T-helper 1 cell (primary cell): Measurements from ENCODE around the gene NFATC1.

Experiments used
- DNase-seq, 5 donors: peaks; one replicate each; pipeline ENCODE4 v3.0.0-alpha.2; 2012 to 2020

Gene NFATC1

GRCh38 chr18:79523736-79524180, 128.0 kb downstream of the NFATC1 start:
- peak; percentile 59 to 83 (median 74) for DNase-seq

GRCh38 chr18:79524181-79525078, 128.7 kb downstream of the NFATC1 start:
- peak in 4 of 5 donors; percentile 29 to 56 (median 46) for DNase-seq

GRCh38 chr18:79525556-79526467, 130.1 kb downstream of the NFATC1 start:
- DNase-seq: no peak

- no peak for DNase-seq
Measured at GRCh38 chr18:79526468-79527460, 131.0 kb downstream of the NFATC1 start.

DNA sequence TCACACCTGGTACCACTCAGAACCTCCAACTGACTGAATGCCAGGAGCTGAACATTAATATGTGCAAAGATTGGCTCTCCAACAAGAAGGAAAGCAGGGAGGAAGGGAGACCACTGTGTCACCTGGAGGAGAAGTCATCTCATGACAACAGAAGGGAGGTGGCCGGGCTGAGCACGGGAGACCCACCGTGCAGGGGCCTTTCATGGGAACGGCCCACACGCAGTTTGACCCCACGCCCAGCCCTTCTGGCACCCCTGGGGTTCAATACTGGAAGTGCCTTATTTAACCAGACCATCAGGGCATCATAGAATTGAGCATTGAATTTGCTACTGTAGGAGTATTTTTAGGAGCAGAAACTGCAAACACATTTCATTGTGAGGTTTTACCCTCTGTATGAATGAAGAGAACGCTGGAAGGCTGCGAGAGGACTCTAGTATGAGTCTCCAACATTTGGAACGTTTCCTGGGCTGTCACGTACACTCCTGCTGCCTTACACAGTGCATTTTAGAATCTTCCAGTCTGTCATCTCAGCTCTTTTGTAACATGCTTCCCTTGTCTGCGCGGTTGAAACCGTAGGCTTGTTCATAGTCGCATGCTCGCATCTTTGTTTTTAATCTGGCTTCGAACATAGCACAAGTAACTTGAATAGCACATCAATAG, 132.1 kb downstream of the NFATC1 start:
- no peak for DNase-seq

DNA sequence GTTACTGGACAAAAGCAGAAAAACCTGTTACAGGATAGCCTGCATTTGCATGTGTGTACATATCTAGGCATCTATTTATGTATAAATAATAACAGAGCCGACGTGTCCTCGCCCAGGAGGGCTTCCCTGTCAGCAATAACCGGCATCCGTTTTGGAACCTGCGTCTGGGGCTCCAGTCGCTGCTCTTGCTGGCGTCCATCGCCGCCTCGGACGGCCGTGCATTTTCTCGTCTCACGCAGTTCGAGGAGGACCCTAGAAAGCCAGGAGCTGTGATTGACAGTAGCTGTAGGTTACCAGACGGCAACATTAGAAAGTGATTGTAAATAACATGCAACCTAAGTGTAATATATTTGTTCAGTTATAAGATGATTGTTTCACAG, 132.6 kb downstream of the NFATC1 start:
- DNase-seq: no peak

DNA sequence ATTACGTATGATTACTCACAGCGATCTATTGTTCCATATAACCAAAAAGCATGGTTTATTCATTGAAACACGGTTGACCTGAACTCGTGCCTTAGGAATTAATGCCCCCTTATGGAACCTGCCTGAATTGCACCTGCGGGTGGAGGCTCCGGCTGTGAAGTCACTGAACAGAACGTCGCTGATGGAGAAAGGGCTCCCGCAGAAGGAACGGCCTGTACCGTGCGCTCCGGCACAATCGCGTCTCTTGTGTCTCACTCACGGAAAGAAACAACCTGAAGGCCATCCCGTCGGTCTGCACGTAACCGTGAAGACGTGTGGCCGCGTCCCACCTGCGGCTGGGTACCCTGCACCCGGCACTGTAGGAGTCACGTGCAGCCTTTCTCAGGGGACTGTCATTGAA, 133.1 kb downstream of the NFATC1 start:
- DNase-seq: peak in 4 of 5 donors; percentile 58 to 71 (median 62)

DNA sequence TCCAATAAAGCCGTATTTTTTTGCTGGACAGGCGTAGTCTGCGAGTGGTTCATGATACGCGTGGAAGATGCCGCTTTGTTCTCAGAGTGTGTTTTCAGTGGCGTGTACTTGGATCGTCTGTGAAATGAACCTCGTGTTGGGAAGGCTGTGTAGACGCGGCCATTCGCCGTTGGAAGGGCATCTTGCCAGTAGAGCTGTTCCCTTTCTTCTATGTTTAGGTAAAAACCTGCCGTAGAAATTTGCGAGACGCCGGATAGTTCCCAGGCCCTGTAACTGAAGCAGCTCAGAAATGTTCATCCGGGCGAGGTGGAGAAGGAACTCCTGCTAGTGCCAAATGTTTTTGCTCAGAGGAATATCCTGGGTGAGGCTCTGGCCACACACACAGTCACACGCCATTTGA, 133.6 kb downstream of the NFATC1 start:
- no peak for DNase-seq

DNA sequence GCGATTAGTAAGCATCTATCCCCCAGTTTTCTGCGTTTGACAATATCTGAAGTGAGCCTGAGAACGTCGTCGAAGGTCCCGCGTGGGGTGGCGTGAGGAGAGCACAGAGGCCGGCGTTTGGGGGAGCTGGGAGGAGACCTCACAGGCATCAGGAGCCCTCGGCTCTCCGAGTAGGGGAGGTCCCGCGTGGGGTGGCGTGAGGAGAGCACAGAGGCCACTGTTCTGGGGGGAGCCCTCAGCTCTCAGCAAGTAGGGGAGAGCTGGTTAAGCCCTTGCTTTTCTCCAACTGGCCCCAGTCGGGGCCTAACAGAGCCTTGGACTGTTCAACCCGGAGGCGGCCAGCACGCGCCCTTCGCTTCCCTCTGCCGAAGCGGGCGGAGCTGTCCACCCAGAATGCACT, 134.3 kb downstream of the NFATC1 start:
- no peak for DNase-seq

DNA sequence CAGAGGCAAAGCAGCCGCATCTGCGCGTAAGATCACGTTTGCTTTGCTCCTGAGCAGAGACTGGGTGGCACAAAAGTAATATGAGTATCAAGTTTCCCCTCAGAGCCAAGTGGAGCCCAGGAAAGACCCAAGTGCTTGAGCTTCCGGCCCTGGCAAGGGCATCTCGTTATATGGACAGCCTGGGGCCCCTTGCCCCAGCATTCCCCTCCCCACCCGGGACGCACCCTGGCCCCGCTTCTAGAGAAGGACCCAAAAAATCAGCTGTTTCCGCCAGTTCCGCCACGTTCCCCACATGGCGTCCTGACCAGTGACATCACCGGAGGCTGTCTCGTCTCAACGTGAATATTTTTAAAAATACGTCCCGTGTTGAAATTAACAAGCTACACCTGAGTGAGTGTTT, 135.1 kb downstream of the NFATC1 start:
- no peak for DNase-seq

GRCh38 chr18:79531386-79531785, 135.7 kb downstream of the NFATC1 start:
- no peak for DNase-seq

DNA sequence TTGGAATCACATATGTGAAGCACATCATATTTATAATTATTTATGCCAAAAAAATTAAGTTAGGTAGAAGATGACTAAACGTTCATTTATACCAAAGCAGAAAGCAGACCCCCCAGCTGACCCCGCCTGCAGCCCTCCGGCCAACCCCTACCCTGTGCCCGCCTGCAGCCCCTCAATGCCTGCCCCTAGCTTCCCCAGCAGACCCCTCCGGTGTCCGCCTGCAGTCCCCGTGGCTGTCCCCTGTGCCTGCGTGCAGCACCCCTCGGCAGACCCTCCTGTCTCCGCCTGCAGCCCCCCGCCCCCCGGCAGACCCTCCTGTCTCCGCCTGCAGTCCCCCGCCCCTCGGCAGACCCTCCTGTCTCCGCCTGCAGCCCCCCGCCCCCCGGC, 136.2 kb downstream of the NFATC1 start:
- no peak for DNase-seq

DNA sequence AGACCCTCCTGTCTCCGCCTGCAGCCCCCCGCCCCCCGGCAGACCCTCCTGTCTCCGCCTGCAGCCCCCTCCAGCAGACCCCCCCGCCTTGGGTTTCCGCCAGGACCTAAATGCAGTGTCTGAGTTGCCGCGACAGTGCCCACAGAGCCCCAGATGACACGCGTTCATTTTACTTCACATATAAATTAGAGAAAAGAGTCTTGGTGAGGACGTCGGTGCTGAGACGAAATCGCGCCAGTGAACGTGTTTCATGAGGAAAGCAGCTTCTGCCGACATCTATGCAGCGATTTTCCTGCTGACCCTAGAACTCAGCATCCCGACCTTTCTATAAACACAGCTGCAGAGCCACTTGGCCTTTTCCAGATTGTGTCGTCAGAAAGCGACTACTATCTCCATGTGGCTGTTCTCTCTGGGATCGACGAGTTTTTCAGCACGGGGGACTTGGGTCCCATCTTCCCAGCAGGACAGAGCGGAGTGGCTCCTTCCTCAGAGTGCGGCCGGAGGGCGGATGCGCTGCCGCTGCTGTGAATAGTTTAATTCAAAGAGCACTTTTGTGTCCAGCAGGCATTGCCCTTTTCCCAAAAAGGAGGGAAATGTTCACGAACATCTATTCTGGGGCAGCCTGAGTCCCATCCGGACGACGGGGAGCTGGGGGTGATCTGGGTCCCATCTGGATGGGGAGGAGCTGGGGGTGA, 136.7 kb downstream of the NFATC1 start:
- DNase-seq: no peak

DNA sequence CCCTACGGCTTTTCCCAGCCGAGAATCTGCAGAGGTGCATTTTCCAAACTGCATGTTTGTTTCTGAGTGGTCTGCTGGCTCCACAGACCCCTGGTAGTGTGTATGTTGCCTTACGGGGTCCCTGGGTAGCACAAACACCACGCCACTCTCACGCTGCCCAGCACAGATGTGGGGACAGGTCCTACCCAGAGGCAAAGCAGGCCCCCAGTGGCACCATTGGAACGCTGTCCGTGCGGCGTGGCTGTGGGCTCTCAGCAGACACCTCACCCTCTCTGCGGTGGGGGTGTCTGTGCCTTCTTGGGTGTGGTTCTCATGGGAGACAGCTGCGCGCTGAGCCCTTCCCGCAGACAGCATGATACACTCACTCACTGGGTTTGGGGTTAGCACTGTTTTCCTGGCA, 137.4 kb downstream of the NFATC1 start:
- no peak for DNase-seq

DNA sequence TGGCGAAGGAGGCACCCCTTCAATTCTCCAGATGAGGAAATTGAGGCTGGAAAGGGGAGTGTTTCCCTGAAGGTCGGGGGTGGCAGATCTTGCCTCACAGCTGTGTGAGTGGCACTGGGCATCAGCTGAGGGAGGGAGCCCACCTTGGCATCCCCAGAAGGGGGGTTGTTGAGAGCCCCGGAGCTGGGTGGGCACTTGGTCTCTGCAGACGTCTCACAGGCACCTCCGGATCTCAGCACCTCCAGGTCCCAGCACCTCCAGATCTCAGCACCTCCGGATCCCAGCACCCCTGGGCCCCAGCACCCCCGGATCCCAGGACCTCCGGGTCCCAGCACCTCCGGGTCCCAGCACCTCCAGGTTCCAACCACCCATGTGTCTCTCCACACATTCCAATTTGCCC, 137.9 kb downstream of the NFATC1 start:
- no peak for DNase-seq

GRCh38 chr18:79534356-79534755, 138.6 kb downstream of the NFATC1 start:
- no peak for DNase-seq

GRCh38 chr18:79537758-79538157, 142.0 kb downstream of the NFATC1 start:
- DNase-seq: no peak

- no peak for DNase-seq
Measured at GRCh38 chr18:79538635-79539034, 142.9 kb downstream of the NFATC1 start.

- no peak for DNase-seq
Measured at GRCh38 chr18:79540161-79540903, 144.6 kb downstream of the NFATC1 start.

DNA sequence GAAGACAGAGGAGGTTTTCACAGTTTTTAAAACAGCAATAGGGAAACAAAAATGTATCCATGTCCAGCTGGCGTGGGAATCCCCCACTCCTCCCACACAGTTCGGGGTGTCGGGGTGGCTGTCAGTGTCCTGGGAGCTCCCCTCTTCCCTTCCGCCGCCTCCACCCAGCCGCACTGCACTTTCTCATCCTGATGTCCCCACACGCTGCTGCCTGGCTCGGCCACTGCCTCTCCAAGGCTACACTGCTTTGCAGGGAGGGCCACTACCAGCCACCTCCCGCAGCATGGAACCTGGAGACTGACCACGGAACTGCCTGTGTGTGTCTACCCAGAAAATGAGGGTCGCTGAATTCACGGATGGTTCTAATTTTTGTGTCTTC, 145.2 kb downstream of the NFATC1 start:
- DNase-seq: no peak
